A204.1 (cell line): ENCODE data around the gene RBM11.

Experiments used
- FAIRE-seq: peaks from 2 replicates; lab custom pipeline; 2012; peaks lifted over from hg19 to GRCh38; lab: Jason Lieb, UNC

The RBM11 gene

DNA sequence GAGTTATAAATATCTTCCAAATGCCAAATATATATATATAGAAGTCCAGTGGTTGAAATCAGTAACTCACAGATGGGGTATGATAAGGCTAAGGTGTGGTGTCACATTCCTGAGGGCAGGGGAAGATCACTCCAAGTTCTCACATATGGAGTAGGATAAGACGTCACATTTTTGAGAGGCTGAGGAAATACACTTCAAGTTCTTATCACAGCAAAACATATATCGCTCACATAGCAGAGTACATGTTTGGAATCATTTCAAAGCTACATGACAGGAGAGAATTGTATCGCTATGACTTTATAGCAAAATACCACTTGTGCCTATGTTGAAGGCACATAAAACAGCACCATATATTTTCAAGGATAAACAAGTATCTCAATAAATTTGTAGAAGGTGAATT, 55.1 kb downstream of the RBM11 start:
- FAIRE-seq, result no peak

DNA sequence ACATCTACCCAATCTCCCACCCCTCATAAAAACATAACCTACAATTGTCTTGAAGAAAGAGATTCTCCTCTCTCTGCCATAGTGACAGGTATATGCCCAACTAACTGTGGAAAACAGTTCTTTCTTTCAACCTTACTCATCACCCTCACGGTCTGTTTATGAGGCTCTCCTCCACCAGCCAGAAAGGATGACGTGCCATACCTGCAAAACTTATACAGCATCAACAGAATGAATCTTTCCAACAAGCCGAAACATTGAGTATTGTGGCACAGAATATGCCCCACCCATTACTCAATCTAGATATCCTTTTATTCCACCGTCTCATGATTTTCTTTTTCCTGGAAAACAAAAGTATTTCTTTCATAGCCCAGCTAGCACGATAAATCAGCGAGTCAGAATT, 55.7 kb downstream of the RBM11 start:
- no peak for FAIRE-seq

DNA sequence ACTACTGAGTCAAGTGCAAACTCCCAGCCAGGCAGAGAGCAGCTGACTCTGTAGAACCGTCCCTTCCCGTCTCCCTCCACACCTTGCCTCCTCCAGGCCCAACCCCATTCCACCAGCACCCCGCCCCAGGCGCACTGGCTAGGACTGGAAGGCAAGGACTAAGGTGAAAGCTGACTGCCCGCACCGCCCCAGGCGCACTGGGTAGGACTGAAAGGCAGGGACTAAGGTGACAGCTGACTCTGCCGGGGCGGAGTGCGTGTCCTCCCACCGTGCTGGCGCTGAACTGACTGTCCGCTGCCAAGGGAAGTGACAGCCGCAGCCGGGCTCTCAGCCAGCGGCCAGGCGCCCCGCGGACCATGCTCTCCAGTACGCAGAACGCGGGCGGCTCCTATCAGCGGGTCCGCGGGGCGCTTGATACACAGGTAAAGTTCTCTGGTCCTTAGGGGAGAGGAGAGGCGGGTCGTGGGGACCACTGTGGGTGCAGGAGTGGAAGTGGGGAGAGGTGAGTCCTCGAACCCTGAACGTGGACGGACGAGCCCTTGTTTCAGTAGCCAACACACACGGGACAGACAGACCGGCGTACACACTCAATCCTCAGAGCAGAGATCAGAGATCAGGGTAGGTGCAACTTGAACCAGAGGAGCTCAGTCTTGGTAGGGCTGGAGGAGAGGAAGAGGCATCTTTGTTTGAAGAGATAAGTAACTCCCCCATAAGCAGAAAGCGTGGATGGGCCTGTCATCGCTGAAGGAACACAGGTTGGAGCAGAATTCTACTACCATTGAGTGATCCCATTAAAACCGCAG, 58.0 kb downstream of the RBM11 start:
- no peak for FAIRE-seq

DNA sequence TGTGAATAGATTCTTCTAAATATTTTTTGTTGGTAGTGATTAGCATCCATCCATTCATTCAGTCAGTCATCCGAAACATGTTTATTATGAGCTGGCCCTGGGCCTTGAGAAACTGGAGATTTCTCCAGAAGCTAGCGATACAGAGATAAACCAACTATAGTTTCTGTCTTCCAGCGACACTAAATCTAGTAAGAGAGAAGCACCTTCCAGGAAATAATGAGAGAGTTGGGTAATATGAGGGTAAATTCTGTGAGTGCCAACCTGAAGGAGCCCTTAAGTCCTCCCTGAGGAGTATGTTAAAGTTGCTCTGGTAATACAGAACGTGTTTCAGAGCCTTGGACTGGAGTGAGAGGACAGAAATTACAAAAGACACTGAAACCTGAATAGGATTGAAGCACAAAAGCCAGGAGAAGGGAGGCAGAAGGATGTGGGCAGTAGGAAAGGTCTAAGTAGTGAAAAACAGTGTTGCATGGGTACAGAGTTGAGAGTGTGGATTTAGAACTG, 59.8 kb downstream of the RBM11 start:
- FAIRE-seq, result no peak
